Gastroesophageal sphincter (tissue), 3 donors: ENCODE data around the gene ZNF385B.

Source experiments
- CTCF ChIP-seq, 4 experiments: fragments of 200-600 bp in 2 of 4; fragments of 450-650 bp in 2 of 4; sonication (generic) in 1 of 4; IDR thresholded peaks; one replicate each; pipeline ENCODE4 v1.5.1; 2017 to 2019; ENCODE audit warnings: antibody characterized with exemption in 4 of 4, mild to moderate bottlenecking in 2 of 4, moderate library complexity in 2 of 4
- POLR2A ChIP-seq, 2 donors: fragments of 450-650 bp; IDR thresholded peaks; one replicate each; pipeline ENCODE4 v1.6.1; 2017; ENCODE audit warnings: antibody characterized with exemption in 2 of 2, mild to moderate bottlenecking in 2 of 2, moderate library complexity in 1 of 2

GRCh38 chr2:179657068-179657595 is 204.3 kb downstream of the ZNF385B start:
- TF ChIP-seq POLR2A (IDR thresholded peaks at IDR 0.05) (no peak), CTCF (IDR thresholded peaks at IDR 0.05) (no peak)
